ENCODE results near the gene CDKAL1. TPM values are rescaled to one million over a fixed set of nuclear protein-coding genes. Genes with fewer than 3 reads are reported as not detected.
"Not testable (repeated sequence)": the region's sequence is repeated elsewhere in the genome, so short reads cannot be mapped to it uniquely, and the experiment has no call there.

CDKAL1 gene
- total RNA-seq, 1 donor from 2014 or later: 11.6 TPM

GRCh38 chr6:21193790-21194475 lies 659.7 kb downstream of the CDKAL1 start:
- ATAC-seq (no peak), DNase-seq (ENCODE audit: missing footprints) (no peak)
- intact Hi-C loops (cut with DNase I): no loop called here

GRCh38 chr6:21195301-21195700 lies 661.0 kb downstream of the CDKAL1 start:
- DNase-seq (ENCODE audit: missing footprints); intact Hi-C loops (cut with DNase I); ATAC-seq: not testable (repeated sequence)

- intact Hi-C loops (cut with DNase I): no loop called here
- ATAC-seq: no peak
- no peak for DNase-seq (ENCODE audit: missing footprints)
These were observed 663.9 kb downstream of the CDKAL1 start for GRCh38 chr6:21198032-21198640.

DNA sequence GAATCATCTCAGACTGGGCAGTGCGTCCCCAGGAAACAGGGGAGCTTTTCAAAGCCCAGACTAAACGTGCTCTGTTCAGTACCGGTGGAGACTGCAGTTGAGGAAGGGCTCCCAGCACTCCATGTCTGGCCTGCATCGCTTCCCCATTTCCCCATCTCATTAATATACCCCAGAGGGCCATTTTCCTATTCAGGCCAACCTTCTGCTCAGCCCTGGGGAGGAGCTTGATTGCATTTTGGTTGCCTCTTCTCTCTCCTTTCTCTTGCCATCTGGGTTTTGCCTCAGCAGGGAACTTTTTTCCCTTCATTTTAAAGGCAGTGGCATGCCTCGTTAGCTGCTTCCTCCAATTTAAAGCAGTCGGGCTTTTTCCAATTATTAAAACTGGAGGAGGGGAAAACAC lies 665.0 kb downstream of the CDKAL1 start:
- ATAC-seq (no peak), DNase-seq (ENCODE audit: missing footprints) (no peak)
- intact Hi-C loops (cut with DNase I): no loop called here

DNA sequence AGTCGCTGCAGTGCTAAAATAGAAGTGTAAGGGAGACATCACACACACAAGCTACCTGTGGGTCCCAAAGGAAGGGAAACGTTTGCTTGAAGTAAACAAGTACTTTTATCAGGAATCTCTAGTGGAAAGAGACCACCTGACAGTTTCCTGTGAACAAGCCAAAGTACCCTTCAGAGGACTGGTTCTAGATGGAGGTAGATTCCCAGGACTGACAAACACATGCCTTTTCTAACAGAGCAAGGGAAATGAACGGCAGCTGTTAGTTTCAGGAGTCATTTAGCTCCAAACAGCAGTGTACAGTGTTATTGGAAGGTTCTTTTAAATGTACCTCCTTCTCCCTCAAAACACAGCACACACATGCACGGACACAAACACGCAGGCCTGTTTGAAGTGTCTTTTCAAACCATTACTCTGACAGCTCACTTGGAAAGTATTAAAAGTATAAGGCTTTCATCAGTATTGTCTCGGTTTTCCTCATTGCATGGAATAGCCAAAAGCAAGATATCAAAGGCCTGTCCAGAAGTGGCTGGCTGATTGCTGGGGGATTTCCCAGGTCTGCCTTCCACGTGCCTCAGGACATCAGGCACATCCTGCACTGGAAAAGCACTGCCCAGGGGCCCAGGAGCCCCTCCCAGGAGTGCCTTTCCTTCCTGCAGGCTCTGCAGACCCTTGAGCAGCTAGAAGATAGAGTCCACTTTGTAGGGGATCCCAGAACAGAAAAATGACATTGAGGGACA lies 666.0 kb downstream of the CDKAL1 start:
- intact Hi-C loops (cut with DNase I): no loop called here
- ATAC-seq (no peak), DNase-seq (ENCODE audit: missing footprints) (no peak)

- ATAC-seq (no peak), DNase-seq (ENCODE audit: missing footprints) (no peak)
- intact Hi-C loops (cut with DNase I): no loop called here
These were observed 666.9 kb downstream of the CDKAL1 start for GRCh38 chr6:21201187-21201586.

DNA sequence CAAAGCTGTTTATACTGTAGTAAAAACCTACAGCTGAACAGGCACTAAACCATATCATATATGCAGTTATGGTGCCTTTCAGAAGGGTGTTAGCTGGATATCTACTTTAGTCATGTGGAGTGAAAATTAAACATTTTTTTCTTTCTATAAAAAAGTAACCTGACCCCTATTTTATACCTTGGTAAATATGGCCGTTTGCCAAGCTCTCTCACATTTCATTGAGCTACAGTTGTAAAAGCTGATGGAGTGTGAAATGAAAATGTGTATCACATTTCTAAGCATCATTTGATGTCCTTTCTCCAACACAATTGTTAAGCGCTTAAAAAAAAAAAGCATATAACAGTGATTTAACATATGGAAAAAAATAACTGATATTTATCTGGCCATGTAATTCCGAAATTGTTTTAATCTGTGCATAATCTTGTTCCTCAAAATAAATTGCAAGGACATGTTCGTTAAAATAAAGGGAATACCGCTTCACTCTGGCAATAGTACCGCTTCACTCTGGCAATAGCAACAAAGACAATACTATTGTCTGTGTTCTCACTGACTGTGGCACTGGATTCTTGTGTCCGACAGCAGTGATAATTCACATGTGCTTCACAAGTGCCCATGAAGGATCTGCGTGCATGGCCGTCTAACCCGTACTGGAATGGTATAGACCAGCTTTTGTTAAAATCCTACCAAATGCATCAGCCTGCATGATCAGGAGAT lies 667.5 kb downstream of the CDKAL1 start:
- intact Hi-C loops (cut with DNase I): no loop called here
- ATAC-seq: no peak
- DNase-seq (ENCODE audit: missing footprints): no peak

GRCh38 chr6:21202521-21202920 lies 668.3 kb downstream of the CDKAL1 start:
- ATAC-seq (no peak), DNase-seq (ENCODE audit: missing footprints) (no peak)
- intact Hi-C loops (cut with DNase I): no loop called here

DNA sequence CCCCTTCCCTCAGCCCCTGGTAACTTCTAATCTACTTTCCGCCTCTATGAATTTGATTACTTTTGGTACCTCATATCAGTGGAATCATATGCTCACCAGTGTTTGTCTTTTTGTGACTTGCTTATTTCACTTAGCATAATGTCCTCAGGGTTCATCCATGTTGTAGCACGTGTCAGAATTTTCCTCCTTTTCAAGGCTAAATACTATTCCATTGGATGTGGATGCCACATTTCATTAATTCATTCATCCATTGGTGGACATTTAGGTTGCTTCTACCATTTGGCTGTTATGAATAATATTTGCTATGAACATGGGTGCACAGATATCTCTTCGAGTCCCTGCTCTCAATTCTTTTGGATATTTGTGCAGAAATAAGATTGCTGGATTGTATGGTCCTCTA lies 670.7 kb downstream of the CDKAL1 start:
- ATAC-seq: no peak

GRCh38 chr6:21208081-21208795 lies 674.0 kb downstream of the CDKAL1 start:
- ATAC-seq: no peak
- intact Hi-C loops (cut with DNase I): no loop called here

More for the DNA sequence above, 670.7 kb downstream of the CDKAL1 start:
- intact Hi-C loops (cut with DNase I): no loop called here
- DNase-seq (ENCODE audit: missing footprints): no peak

GRCh38 chr6:21208796-21209186 lies 674.5 kb downstream of the CDKAL1 start:
- ATAC-seq (no peak), DNase-seq (ENCODE audit: missing footprints) (no peak)
- intact Hi-C loops (cut with DNase I): no loop called here

More at GRCh38 chr6:21208081-21208795, 674.0 kb downstream of the CDKAL1 start:
- no peak for DNase-seq (ENCODE audit: missing footprints)

DNA sequence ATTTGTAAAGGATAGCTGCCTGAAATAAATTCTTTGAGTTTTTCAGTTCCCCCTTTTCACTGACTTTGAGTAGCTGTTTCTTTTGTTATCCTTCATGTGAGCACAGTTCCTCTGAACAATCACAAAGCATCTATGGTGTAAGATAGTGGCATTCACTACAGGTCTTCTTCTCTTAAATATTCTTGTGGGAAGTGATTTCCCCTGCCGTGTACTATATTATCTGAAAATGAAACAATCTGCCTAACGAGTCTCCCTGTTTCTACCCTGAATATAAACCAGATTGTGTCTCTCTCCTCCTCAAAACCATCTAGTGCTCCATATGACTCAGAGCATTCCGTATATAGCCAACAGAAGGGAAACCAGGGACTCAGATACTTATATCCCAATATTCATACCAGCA lies 679.2 kb downstream of the CDKAL1 start:
- ATAC-seq (no peak), DNase-seq (ENCODE audit: missing footprints) (no peak)
- intact Hi-C loops (cut with DNase I): no loop called here

GRCh38 chr6:21214738-21215448 lies 680.6 kb downstream of the CDKAL1 start:
- DNase-seq (ENCODE audit: missing footprints) (no peak), ATAC-seq (no peak)

GRCh38 chr6:21219241-21219640 lies 685.0 kb downstream of the CDKAL1 start:
- no peak for ATAC-seq
- intact Hi-C loops (cut with DNase I): no loop called here

More at GRCh38 chr6:21214738-21215448, 680.6 kb downstream of the CDKAL1 start:
- intact Hi-C loops (cut with DNase I): no loop called here

GRCh38 chr6:21219856-21220255 lies 685.6 kb downstream of the CDKAL1 start:
- intact Hi-C loops (cut with DNase I): no loop called here

More at GRCh38 chr6:21219241-21219640, 685.0 kb downstream of the CDKAL1 start:
- no peak for DNase-seq (ENCODE audit: missing footprints)

DNA sequence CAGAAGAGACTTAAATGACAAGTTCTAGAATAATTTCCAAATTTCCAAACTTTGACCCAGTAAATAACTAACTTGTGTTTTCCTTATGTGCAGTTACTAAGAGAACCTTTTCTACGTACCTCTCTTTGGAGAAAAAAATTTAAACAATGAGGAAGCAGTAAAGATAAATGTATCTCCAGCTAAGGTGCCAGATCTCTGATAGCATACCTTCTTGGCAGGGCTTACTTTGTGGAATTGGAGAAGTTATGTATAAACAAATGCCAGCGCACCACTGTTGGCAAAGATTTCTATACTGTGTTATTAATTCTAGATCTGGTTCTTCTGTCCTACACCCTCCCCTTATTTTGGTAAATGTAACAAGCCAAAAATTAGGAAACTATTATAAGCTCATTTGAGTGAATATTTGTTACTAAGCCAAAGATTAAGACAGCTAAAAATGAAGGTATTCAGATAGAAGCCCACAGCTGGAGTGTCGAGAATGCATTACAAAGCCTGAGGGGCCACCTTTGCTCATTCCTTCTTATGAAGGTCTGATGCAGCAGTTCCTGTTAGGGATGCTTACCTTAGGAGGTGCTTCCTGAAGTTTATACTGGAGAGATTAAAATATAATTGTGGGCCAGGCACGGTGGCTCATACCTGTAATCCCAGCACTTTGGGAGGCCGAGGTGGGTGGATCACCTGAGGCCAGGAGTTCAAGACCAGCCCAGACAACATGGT lies 686.2 kb downstream of the CDKAL1 start:
- no peak for ATAC-seq
- intact Hi-C loops (cut with DNase I): no loop called here
- no peak for DNase-seq (ENCODE audit: missing footprints)

More at GRCh38 chr6:21219856-21220255, 685.6 kb downstream of the CDKAL1 start:
- DNase-seq (ENCODE audit: missing footprints): no peak
- ATAC-seq: no peak

DNA sequence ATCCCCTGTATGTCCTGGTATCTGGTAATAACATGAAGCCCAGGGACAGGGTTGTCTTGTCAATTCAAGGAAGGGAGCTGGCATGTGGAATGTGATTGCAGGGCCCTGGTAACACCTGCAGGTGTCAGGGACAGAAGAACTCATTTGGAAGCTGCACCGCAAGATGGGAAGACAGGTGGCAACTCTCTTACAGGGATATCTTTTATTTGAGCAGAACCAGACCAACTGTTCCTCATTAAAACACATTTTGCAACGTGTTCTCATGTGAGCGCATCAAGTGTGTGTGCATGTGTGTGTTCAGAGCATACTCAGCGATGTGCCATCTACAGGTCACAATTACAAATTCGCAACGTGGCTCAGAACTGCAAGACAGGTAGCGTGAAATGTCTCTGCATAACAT lies 688.4 kb downstream of the CDKAL1 start:
- no peak for DNase-seq (ENCODE audit: missing footprints)
- no peak for ATAC-seq
- intact Hi-C loops (cut with DNase I): no loop called here

Data from Right ventricle myocardium inferior (tissue), 1 donor.